WTC11 (cell line): ENCODE results near the gene GDNF. TPM values are rescaled to one million over a fixed set of nuclear protein-coding genes. Genes with fewer than 3 reads are reported as not detected.

Experiments used
- ATAC-seq: fragments of 200-7000 bp; cut with Tn5 transposase; 2 replicates; pipeline ENCODE4 v1.10.0; 2021; ENCODE audit warnings: mild to moderate bottlenecking, moderate library complexity
- CTCF ChIA-PET: fragments of 300-600 bp; sonication (Branson Sonifier 250); formaldehyde crosslinking; loops from one replicate; lab custom pipeline; 2021; ENCODE audit warnings: antibody characterized with exemption; lab: Charles Lee
- POLR2A ChIA-PET: fragments of 350-600 bp; sonication (Branson Sonifier 250); formaldehyde crosslinking; loops from one replicate; lab custom pipeline; 2021; ENCODE audit warnings: antibody characterized with exemption; lab: Charles Lee
- DNase-seq: peaks from one replicate; pipeline ENCODE4 v3.0.0; 2021; ENCODE audit warnings: low spot score
- H3K27ac Mint-ChIP-seq: 2 replicates; pipeline ENCODE4 v1.8.0; 2021; ENCODE audit warnings: mixed read lengths
- H3K27me3 Mint-ChIP-seq: 2 replicates; pipeline ENCODE4 v1.8.0; 2021; ENCODE audit warnings: low read depth, mild to moderate bottlenecking, moderate library complexity, mixed read lengths
- H3K36me3 Mint-ChIP-seq: 2 replicates; pipeline ENCODE4 v1.8.0; 2021; ENCODE audit warnings: mixed read lengths
- H3K4me1 Mint-ChIP-seq: 2 replicates; pipeline ENCODE4 v1.8.0; 2022; ENCODE audit warnings: mixed read lengths
- H3K4me3 Mint-ChIP-seq: 2 replicates; pipeline ENCODE4 v1.8.0; 2021; ENCODE audit warnings: mild to moderate bottlenecking, moderate library complexity, mixed read lengths
- H3K9me3 Mint-ChIP-seq: 2 replicates; pipeline ENCODE4 v1.8.0; 2021; ENCODE audit warnings: mixed read lengths
- FOXJ3 ChIP-seq: sonication (generic); formaldehyde crosslinking; IDR thresholded peaks from 2 replicates; pipeline ENCODE4 v1.9.0; 2021; ENCODE audit warnings: missing genetic modification reagents, mild to moderate bottlenecking, borderline replicate concordance
- GABPB1 ChIP-seq: sonication (generic); formaldehyde crosslinking; IDR thresholded peaks from 2 replicates; pipeline ENCODE4 v1.8.1; 2023; ENCODE audit warnings: mild to moderate bottlenecking, missing genetic modification reagents
- MYBL2 ChIP-seq: sonication (generic); formaldehyde crosslinking; IDR thresholded peaks from 2 replicates; pipeline ENCODE4 v1.8.1; 2023; ENCODE audit warnings: mild to moderate bottlenecking, moderate library complexity, missing genetic modification reagents
- NFYB ChIP-seq: sonication (generic); formaldehyde crosslinking; conservative IDR thresholded peaks from 2 replicates; pipeline ENCODE4 v1.8.0; 2022; ENCODE audit warnings: low read depth, missing genetic modification reagents
- OVOL2 ChIP-seq: fragments of 250-450 bp; sonication (Bioruptor Pico); IDR thresholded peaks from 2 replicates; pipeline ENCODE4 v1.9.0; 2021; ENCODE audit warnings: mild to moderate bottlenecking, borderline replicate concordance
- SMAD3 ChIP-seq: sonication (generic); formaldehyde crosslinking; IDR thresholded peaks from 2 replicates; pipeline ENCODE4 v1.8.0; 2022; ENCODE audit warnings: missing genetic modification reagents, mild to moderate bottlenecking, borderline replicate concordance
- TEAD1 ChIP-seq: sonication (generic); formaldehyde crosslinking; IDR thresholded peaks from 2 replicates; pipeline ENCODE4 v1.8.0; 2022; ENCODE audit warnings: mild to moderate bottlenecking, missing genetic modification reagents
- ZBTB21 ChIP-seq: sonication (generic); formaldehyde crosslinking; IDR thresholded peaks from 2 replicates; pipeline ENCODE4 v1.8.1; 2023; ENCODE audit warnings: mild to moderate bottlenecking, missing genetic modification reagents, borderline replicate concordance
- ZNF232 ChIP-seq: sonication (generic); formaldehyde crosslinking; IDR thresholded peaks from 2 replicates; pipeline ENCODE4 v1.8.0; 2022; ENCODE audit warnings: mild to moderate bottlenecking, missing genetic modification reagents
- ZNF263 ChIP-seq: sonication (generic); formaldehyde crosslinking; IDR thresholded peaks from 2 replicates; pipeline ENCODE4 v1.8.1; 2022; ENCODE audit warnings: low read depth, mild to moderate bottlenecking, moderate library complexity, missing genetic modification reagents
- ZNF396 ChIP-seq: fragments of 250-450 bp; sonication (Bioruptor Pico); IDR thresholded peaks from 2 replicates; pipeline ENCODE4 v1.8.0; 2021; ENCODE audit warnings: mild to moderate bottlenecking, moderate library complexity, borderline replicate concordance
- total RNA-seq: library from RNA; stranded (reverse); gene quantifications from 3 replicates; pipeline ENCODE4 v1.2.3, GENCODE V29; 2021
- TF ChIP-seq, protein P1 (sequence below): sonication (generic); formaldehyde crosslinking; IDR thresholded peaks from 2 replicates; pipeline ENCODE4 v1.8.1; 2023; ENCODE audit warnings: mild to moderate bottlenecking, missing genetic modification reagents, moderate library complexity
- TF ChIP-seq, protein P2 (sequence below): sonication (generic); formaldehyde crosslinking; IDR thresholded peaks from 2 replicates; pipeline ENCODE4 v1.8.0; 2023; ENCODE audit warnings: missing genetic modification reagents, mild to moderate bottlenecking, borderline replicate concordance
- TF ChIP-seq, protein P3 (sequence below): sonication (generic); formaldehyde crosslinking; IDR thresholded peaks from 2 replicates; pipeline ENCODE4 v1.8.0; 2023; ENCODE audit warnings: missing genetic modification reagents

GDNF gene
- total RNA-seq, 1 experiment from 2014 or later = 4.7 TPM

DNA sequence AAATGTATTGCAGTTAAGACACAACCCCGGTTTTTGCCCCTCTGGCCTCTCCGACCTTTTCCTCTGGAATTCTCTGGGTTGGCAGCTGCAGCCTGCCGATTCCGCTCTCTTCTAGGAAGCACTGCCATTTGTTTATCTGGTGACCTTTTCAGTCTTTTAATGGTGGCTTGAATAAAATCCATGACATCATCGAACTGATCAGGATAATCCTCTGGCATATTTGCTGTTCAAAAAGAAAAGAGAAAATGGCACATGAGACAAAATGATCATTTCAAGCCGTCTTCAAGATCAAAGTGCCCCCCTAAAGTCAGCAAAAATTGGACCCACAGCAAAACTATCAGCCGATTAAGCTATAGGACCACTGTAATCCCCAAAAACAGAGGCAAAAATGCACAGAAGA, 23.9 kb downstream of the GDNF start:
- CTCF ChIA-PET = interaction anchor here (1.0 to 1.4 kb wide), 2 partner anchors 92 to 403 kb away, joined by 3 to 4 read pairs; no protein-coding TSS in a partner anchor
- peaks cover 10% of the 10 kb centered on the region; the same call in 1 of the 2 replicates for H3K9me3 Mint-ChIP-seq
- ATAC-seq (no peak), DNase-seq (no peak)
- H3K27ac Mint-ChIP-seq = no peak overlapping the region
- H3K4me1 Mint-ChIP-seq = peaks cover 23% of the 10 kb centered on the region
- TF ChIP-seq TEAD1 (CRISPR knock-in tag) (no peak), FOXJ3 (CRISPR knock-in tag) (no peak), SMAD3 (CRISPR knock-in tag) (no peak)
- no peaks in the 10 kb centered on the region for H3K27me3 Mint-ChIP-seq
- POLR2A ChIA-PET = no interaction called here
- no peak overlapping the region for H3K4me3 Mint-ChIP-seq
- H3K36me3 Mint-ChIP-seq = 0 out of 2 replicates have a peak, but pooled peaks cover 5% of the 10 kb centered on the region

DNA sequence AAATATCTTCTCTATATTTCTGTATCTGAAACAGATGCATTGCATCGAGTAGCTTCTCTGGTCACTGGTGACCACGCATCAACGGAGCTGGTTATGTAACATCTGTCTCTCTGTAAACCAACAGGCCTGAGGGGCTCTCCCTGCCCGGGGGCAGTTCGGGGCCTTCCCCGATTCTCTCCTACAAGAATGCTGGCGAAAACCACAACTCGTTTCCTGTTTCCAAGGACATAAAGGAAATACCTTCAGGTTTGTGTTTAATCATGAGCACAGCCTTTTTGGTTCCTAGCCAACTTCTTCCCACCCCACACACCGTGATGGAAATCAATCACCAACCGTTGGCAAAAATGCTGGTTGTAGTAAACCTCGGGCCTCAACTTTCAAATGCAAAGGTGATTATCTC, 25.1 kb downstream of the GDNF start:
- H3K27ac Mint-ChIP-seq = no peak overlapping the region
- no peak overlapping the region for H3K4me3 Mint-ChIP-seq
- CTCF ChIA-PET = no interaction called here
- POLR2A ChIA-PET = interaction anchor here (0.6 kb wide), 1 partner anchor 20 kb away, joined by 3 read pairs; no protein-coding TSS in a partner anchor
- H3K36me3 Mint-ChIP-seq = 0 out of 2 replicates have a peak, but pooled peaks cover 5% of the 10 kb centered on the region
- DNase-seq (no peak), ATAC-seq (no peak)
- H3K9me3 Mint-ChIP-seq = peaks cover 10% of the 10 kb centered on the region; the same call in 1 of the 2 replicates
- no peak for TF ChIP-seq OVOL2 (CRISPR knock-in tag)
- TF ChIP-seq ZNF263 (CRISPR knock-in tag) = no peak
- TF ChIP-seq ZBTB21 (CRISPR knock-in tag) = no peak
- no peak for TF ChIP-seq MYBL2
- TF ChIP-seq ZNF232 = no peak
- H3K27me3 Mint-ChIP-seq = no peaks in the 10 kb centered on the region
- H3K4me1 Mint-ChIP-seq = peaks cover 23% of the 10 kb centered on the region

DNA sequence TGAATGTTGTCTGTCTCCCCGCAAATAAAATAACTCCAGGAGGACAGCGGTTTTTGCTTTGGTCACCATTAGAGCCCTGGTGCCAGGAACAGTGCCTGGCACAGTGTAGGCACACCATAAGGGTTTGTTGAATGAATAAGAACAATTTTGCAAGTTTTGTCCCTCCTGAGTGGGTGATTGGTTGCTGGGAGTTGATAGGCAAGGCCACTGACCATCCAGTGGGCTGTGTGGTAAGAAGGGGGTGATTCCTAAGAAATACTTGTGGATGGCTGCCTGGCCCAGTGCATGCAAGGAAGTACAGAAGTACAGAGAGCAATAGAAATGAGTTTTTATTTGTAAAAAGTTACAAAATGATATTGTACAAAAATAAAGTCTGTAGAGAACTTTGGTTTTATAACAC, 27.5 kb downstream of the GDNF start:
- H3K27me3 Mint-ChIP-seq = no peaks in the 10 kb centered on the region
- ATAC-seq = no peak
- ChIA-PET CTCF (no interaction called here), POLR2A (no interaction called here)
- no peak overlapping the region for H3K4me3 Mint-ChIP-seq
- DNase-seq = no peak
- H3K9me3 Mint-ChIP-seq = no peaks in the 10 kb centered on the region
- H3K4me1 Mint-ChIP-seq = peaks cover 23% of the 10 kb centered on the region
- no peak overlapping the region for H3K27ac Mint-ChIP-seq
- 0 out of 2 replicates have a peak, but pooled peaks cover 5% of the 10 kb centered on the region for H3K36me3 Mint-ChIP-seq
- TF ChIP-seq NFYB (CRISPR knock-in tag) = peak; percentile 60
- TF ChIP-seq, protein P1, sequence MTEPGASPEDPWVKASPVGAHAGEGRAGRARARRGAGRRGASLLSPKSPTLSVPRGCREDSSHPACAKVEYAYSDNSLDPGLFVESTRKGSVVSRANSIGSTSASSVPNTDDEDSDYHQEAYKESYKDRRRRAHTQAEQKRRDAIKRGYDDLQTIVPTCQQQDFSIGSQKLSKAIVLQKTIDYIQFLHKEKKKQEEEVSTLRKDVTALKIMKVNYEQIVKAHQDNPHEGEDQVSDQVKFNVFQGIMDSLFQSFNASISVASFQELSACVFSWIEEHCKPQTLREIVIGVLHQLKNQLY (CRISPR knock-in tag) = no peak
- TF ChIP-seq, all 79 proteins: peak for 1

DNA sequence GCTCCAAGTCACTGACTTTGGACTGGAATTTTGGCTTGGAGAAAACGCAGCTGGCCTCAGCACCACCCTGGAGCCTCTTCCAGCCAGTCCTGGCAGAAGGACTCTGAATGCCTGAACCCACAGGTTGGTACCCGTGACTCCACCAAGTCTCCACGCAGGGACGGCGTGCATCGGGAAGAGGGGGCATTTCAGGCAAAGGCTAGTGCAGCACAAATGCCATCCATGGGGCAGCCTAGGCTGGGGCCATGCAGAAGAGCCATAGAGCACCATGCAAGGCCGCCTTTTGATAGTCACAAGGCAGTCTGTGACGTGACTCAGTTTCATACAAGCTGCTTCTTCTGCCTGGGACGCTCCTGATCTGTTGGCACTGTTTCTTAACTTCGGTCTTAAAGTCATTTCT, 28.0 kb downstream of the GDNF start:
- Mint-ChIP-seq H3K9me3 (peaks cover 4% of the 10 kb centered on the region), H3K4me1 (peaks cover 18% of the 10 kb centered on the region), H3K4me3 (no peak overlapping the region), H3K27me3 (no peaks in the 10 kb centered on the region)
- CTCF ChIA-PET = interaction anchor here (0.6 kb wide), 1 partner anchor 783 kb away, joined by 3 read pairs; no protein-coding TSS in a partner anchor
- no peak for TF ChIP-seq ZNF396 (CRISPR knock-in tag)
- TF ChIP-seq, protein P2, sequence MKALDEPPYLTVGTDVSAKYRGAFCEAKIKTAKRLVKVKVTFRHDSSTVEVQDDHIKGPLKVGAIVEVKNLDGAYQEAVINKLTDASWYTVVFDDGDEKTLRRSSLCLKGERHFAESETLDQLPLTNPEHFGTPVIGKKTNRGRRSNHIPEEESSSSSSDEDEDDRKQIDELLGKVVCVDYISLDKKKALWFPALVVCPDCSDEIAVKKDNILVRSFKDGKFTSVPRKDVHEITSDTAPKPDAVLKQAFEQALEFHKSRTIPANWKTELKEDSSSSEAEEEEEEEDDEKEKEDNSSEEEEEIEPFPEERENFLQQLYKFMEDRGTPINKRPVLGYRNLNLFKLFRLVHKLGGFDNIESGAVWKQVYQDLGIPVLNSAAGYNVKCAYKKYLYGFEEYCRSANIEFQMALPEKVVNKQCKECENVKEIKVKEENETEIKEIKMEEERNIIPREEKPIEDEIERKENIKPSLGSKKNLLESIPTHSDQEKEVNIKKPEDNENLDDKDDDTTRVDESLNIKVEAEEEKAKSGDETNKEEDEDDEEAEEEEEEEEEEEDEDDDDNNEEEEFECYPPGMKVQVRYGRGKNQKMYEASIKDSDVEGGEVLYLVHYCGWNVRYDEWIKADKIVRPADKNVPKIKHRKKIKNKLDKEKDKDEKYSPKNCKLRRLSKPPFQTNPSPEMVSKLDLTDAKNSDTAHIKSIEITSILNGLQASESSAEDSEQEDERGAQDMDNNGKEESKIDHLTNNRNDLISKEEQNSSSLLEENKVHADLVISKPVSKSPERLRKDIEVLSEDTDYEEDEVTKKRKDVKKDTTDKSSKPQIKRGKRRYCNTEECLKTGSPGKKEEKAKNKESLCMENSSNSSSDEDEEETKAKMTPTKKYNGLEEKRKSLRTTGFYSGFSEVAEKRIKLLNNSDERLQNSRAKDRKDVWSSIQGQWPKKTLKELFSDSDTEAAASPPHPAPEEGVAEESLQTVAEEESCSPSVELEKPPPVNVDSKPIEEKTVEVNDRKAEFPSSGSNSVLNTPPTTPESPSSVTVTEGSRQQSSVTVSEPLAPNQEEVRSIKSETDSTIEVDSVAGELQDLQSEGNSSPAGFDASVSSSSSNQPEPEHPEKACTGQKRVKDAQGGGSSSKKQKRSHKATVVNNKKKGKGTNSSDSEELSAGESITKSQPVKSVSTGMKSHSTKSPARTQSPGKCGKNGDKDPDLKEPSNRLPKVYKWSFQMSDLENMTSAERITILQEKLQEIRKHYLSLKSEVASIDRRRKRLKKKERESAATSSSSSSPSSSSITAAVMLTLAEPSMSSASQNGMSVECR (CRISPR knock-in tag) = no peak
- TF ChIP-seq, protein P3, sequence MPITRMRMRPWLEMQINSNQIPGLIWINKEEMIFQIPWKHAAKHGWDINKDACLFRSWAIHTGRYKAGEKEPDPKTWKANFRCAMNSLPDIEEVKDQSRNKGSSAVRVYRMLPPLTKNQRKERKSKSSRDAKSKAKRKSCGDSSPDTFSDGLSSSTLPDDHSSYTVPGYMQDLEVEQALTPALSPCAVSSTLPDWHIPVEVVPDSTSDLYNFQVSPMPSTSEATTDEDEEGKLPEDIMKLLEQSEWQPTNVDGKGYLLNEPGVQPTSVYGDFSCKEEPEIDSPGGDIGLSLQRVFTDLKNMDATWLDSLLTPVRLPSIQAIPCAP = no peak
- no peak for TF ChIP-seq GABPB1 (CRISPR knock-in tag)
- TF ChIP-seq, all 79 proteins: peak for 0
- DNase-seq = no peak
- ATAC-seq = no peak
- Mint-ChIP-seq H3K36me3 (0 out of 2 replicates have a peak, but pooled peaks cover 5% of the 10 kb centered on the region), H3K27ac (no peak overlapping the region)
- POLR2A ChIA-PET = no interaction called here
